Right forelimb (tissue), 1 donor: ENCODE data around the gene RMND5A.
A peak's percentile ranks its signal among the peaks of the same experiment; 100 is the strongest.

Experiments used
- DNase-seq: peaks from one replicate; pipeline ENCODE4 v3.0.0-alpha.2; 2018

Gene RMND5A

GRCh38 chr2:86793752-86794151 lies 73.7 kb downstream of the RMND5A start:
- no peak for DNase-seq

DNA sequence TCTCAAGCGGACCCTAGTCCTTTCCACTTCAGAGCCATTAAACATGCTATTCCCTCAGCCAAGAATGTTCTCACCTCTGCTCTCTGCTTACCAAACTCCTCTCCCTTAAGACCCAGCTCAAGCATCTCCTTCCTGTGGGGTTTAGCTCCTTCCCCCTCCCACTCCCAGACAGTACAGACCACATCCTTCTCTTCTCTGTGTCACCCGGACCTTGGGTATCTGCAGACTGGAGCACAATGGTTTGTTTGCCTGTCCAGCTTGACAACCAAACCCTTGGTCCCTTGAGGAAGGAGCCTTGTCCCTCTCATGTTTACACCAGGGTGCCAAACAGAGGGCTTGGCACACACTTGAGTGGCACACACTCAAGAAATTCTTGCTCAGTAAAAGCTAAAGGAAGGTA lies 74.8 kb downstream of the RMND5A start:
- no peak for DNase-seq

DNA sequence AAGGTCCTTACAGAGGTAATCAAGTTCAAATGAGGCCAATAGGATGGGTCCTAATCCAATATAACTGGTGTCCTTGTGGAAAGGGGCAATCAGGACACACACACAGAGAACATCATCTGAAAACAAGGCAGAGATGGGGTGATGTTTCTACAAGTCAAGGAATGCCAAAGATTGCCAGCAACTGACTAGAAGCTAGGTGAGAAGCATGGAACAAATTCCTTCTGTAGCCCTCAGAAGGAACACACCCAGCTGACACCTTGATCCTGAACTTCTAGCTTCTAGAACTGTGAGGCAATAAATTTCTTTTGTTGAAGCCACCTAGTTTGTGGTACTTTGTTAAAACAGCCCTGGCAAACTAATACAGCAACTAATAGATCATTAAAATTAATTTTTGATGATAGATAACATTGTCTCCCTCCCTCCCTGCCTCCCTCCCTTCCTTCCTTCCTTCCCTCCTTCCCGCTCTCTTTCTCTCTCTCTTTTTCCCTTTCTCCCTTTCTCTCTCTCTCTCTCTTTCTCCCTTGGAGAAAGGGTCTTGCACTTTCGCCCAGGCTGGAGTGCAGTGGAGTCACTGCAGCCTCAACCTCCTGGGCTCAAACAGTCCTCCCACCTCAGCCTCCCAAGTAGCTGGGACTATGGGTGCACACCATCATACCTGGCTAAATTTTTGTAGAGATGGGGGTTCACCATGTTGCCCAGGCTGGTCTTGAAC lies 80.9 kb downstream of the RMND5A start:
- no peak for DNase-seq

DNA sequence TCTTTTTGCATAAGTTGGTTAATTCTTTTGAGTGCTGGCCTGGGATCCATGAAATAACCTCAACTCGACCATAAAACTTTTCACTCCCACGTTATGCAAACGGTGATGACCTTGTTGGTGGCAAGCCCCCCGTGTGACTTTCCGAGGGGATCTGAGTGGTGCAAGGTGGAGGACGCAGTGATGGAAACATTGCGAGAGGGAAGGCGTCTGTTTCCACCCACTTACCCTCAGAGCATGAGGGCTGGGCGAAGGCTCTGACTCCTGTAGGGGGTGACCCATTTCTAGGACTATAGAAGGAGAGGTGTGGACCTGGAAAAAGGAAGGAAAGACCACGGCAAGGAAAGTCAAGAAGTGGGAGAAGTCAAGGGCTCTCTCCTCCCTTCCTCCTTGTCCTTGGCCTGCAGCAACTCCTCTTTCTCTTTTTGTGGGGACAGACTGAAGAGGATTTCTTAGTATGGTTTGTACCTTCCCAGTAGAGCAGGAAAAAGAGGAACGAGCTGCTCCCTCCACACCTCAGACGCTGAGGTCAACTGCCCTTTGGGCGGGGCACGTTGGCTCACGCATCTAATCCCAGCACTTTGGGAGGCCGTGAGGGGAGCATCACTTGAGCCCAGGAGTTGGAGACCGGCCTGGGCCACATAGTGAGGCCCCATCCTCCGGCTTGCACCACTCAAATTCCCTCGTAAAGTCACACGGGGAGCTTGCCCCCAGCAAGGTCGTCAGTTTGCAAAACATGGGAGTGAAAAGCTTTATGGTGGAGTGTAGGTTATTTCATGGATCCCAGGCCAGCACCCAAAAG lies 86.2 kb downstream of the RMND5A start:
- no peak for DNase-seq

DNA sequence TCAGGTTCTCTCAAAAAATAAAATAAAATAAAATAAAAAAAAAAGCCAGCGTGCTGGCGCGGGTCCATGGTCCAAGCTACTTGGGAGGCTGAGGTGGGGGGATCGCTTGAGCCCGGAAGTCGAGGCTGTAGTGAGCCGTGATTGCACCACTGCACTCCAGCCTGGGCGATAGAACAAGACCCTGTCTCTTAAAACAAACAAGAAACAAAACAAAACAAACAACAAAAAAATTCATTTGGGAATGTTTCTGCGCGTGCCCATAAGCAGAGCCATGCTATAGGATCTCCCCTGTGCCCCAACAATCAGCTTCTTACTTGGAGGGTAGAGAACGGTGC lies 87.0 kb downstream of the RMND5A start:
- DNase-seq, result no peak

DNA sequence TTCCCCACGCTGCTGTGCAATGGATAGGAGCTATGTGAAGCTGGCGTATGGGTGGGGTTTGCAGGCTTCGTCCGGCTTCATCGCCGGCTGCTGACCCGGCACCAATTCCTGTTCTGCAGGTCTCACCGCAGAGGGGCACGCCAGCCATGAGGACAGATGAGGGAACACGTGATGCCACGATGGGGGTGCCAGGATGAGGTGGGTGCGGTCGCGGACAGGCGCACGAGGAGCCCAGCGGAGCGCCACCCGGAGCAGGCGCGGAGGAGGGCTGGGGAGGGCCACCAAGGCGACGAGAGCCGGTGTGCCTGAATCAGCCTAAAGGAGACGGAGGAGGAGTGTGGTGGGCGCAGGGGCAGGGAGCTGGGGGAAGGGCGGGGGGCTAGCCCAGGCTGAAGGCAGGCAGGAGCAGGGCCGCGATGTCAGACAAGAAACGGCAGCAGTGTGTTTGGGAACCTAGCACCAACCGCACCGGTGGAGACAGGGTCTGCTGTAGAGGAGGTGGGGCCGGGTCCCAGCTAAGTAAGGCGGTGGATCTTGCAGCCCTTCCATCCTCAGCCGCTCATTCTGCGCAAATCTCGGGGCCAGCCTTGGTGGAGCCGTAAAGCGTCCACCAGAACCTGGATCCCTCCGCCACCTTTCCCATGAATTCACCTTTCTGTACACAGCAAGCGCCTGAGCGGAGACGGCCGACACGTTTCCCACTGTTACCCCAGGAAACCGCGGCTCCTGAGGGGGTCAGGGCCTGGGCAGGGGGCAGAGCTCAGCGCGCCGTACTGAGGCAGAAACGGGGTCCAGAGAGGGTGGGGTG lies 87.6 kb downstream of the RMND5A start:
- peak; percentile 71 for DNase-seq

- peak; percentile 95 for DNase-seq
These were observed 88.4 kb downstream of the RMND5A start for GRCh38 chr2:86808315-86809161.

DNA sequence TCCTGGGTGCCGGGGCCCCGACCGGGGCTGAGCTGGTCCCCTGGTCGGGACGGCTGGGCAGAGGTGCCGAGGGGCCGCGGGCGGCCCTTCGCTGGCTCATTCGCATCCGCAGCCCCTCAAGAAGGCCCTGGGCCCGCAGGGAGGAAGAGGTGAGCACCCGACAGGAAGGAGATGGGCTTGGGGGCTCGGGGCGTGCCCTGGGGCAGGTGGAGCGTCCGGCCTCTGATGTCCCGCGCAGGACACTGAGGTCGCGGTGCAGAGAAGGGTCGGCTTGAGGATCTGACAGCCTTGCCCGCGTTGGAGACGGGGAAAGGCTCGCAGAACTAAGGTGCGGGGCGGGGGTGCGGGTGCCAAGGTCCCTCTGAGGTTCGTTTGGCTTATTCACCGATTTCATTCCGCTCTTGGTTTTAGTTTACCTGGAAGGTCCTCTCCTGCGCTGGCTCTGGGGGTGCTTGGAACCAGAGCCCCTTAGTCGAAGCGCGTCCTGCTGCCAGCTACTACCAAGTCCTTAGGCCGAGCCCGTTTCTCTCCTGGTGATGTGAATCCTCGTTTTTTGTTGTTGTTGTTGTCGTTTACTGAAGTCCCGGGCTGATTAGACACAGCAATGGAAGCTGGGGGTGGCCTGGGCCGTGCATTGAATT lies 89.5 kb downstream of the RMND5A start:
- DNase-seq, result no peak

GRCh38 chr2:86815611-86816010 lies 95.5 kb downstream of the RMND5A start:
- DNase-seq, result no peak

DNA sequence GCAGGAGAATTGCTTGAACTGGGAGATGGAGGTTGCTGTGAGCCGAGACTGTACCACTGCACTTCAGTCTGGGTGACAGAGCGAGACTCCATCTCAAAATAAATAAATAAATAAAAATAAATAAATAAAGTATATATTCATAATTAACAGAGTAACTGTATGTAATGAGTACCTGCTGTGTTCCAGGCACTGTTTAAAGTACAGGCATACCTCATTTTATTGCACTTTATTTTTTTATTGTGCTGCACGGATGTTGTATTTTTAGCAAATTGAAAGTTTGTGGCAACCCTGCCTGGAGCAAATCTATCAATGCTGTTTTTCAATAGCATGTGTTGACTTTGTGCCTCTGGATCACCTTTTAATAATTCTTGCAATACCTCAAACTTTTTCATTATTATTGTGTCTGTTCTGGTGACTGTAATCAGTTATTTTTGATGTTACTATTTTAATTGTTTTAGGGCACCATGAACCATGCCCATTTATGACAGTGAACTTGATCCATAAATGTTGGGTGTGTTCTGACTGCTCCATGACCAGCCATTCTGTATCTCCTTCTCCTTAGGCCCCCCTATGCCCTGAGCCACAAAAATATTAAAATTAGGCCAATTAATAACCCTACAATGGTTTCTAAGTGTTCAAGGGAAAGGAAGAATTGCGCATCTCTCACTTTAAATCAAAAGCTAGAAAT lies 98.2 kb downstream of the RMND5A start:
- no peak for DNase-seq

DNA sequence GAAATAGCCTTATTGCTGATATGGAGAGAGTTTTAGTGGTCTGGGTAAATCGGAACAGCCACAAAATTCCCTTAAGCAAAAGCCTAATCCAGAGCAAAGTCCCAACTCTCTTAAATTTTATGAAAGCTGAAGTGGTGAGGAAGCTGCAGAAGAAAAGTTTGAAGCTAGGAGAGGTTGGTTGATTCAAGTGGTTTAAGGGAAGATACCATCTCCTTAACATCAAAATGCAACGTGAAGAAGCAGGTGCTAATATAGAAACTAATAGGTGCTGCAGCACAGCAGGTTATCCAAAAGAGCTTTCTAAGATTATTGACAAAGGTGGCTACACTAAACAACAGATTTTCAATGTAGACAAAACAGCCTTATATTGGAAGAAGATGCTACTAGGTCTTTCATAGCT lies 98.9 kb downstream of the RMND5A start:
- DNase-seq, result no peak

GRCh38 chr2:86821306-86821705 lies 101.2 kb downstream of the RMND5A start:
- DNase-seq, result no peak

- DNase-seq, result no peak
These were observed 101.8 kb downstream of the RMND5A start for GRCh38 chr2:86821842-86822241.

DNA sequence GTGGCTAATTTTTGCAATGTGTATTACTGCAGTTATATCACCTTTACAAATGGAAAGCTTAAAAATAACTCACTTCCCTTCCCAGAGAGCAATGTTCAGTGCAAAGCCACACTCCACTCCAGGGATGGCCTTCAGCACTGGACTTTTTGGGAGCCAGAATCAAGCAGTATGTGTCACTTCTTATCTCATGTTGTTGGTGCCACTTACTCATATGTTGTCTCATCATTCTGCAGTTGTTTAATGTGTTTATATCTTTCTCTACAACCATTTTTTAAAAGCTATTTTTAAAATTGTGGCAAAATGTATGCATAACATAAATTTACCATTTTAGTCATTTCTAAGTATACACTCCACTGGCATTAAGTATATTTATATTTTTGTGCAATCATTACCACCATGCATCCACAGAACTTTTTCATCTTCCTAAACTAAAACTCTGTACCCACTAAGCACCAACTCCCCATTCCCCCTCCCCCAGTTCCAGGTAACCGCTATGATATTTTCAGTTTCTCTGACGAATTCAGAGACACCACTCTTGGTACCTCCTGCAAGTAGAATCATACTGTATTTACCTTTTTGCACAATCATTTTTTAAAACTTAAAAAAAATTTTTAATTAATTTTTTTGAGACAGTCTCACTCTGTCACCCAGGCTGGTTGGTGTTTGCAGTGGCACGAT lies 102.7 kb downstream of the RMND5A start:
- DNase-seq, result no peak

DNA sequence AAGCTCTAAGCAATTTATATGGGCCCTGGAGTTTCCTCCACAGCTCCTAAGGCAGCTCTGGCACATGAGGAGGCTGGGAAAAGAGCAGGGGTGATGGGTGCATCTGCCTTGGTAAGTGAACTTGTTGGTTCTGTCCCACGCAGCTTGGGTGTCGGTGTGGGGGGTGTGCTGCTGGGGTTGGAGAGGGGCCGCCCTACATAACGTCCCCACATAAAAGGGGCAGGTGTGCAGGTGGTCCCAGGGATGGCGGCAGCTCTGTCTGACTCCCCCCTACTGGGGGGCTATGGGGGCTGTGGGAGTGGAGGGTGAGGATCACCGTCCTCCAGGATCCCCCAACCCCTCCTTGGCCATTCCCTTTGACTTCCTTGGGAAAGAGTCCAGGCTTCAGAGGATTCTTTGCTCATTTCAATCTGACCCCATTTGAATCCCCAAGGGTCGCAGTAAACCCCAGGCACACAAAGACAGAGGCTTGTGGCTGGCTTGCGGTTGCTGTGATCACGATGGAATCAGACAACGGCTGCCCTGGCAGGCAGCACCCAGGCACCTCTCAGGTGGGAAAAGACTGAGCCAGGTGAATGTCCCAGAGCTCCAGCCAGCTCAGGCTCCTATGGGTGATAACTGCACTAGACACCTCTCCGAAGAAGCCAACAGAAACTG lies 105.1 kb downstream of the RMND5A start:
- no peak for DNase-seq

GRCh38 chr2:86825693-86826381 lies 105.7 kb downstream of the RMND5A start:
- no peak for DNase-seq

- DNase-seq, result no peak
These were observed 106.9 kb downstream of the RMND5A start for GRCh38 chr2:86826951-86827350.
